HepG2 (cell line): ENCODE measurements around the gene CCDC197.

Experiments used
- SETDB1 ChIP-seq: sonication (generic); formaldehyde crosslinking; IDR thresholded peaks from 2 replicates; pipeline ENCODE4 v1.5.1; 2020; ENCODE audit warnings: missing genetic modification reagents, mild to moderate bottlenecking, borderline replicate concordance
- ZFAT ChIP-seq: sonication (generic); formaldehyde crosslinking; conservative IDR thresholded peaks from 2 replicates; pipeline ENCODE4 v1.8.1; 2023; ENCODE audit warnings: missing genetic modification reagents, inconsistent platforms
- ZNF10 ChIP-seq: sonication (generic); formaldehyde crosslinking; IDR thresholded peaks from 2 replicates; pipeline ENCODE4 v1.4.0; 2020; ENCODE audit warnings: mild to moderate bottlenecking, low read depth, missing genetic modification reagents, borderline replicate concordance
- ZNF143 ChIP-seq: sonication (generic); formaldehyde crosslinking; IDR thresholded peaks from 2 replicates; pipeline ENCODE4 v1.4.0; 2020; ENCODE audit warnings: missing genetic modification reagents
- TF ChIP-seq, protein P1 (sequence below): sonication (generic); formaldehyde crosslinking; IDR thresholded peaks from 2 replicates; pipeline ENCODE4 v1.5.0; 2020; ENCODE audit warnings: mild to moderate bottlenecking, missing genetic modification reagents, moderate library complexity

DNA sequence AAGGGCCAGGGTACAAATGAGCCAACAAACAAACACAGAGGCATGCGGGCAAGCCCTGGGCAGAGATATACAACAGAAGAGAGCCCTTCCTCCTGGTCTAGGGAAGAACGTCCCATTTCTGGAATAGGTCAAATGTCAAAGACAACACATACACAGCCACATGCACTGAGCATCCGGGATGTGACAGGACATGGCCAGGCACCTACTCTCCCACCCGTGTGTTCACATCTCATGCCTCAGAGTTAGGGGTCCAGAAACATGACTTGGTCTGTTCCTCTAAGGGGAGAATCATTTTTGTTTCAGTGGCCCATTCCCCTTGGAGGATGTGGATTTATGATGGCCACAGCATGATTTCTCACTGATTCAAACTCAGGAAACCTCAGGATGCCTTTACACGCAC, 19.9 kb upstream of the CCDC197 start:
- TF ChIP-seq, protein P1, sequence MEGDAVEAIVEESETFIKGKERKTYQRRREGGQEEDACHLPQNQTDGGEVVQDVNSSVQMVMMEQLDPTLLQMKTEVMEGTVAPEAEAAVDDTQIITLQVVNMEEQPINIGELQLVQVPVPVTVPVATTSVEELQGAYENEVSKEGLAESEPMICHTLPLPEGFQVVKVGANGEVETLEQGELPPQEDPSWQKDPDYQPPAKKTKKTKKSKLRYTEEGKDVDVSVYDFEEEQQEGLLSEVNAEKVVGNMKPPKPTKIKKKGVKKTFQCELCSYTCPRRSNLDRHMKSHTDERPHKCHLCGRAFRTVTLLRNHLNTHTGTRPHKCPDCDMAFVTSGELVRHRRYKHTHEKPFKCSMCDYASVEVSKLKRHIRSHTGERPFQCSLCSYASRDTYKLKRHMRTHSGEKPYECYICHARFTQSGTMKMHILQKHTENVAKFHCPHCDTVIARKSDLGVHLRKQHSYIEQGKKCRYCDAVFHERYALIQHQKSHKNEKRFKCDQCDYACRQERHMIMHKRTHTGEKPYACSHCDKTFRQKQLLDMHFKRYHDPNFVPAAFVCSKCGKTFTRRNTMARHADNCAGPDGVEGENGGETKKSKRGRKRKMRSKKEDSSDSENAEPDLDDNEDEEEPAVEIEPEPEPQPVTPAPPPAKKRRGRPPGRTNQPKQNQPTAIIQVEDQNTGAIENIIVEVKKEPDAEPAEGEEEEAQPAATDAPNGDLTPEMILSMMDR (CRISPR knock-in tag) = no peak
- no peak for TF ChIP-seq ZNF10 (CRISPR knock-in tag)
- no peak for TF ChIP-seq SETDB1 (CRISPR knock-in tag)
- no peak for TF ChIP-seq ZNF143 (CRISPR knock-in tag)
- TF ChIP-seq ZFAT (CRISPR knock-in tag) = no peak
